Liver (tissue), 9 donors: Measurements from ENCODE around the gene GAL3ST3. TPM values are rescaled to one million over a fixed set of nuclear protein-coding genes. Genes with fewer than 3 reads are reported as not detected.

ENCODE experiments used
- DNase-seq: peaks from one replicate; pipeline ENCODE4 v3.0.0-alpha.2; 2017; ENCODE audit warnings: low spot score
- H3K27ac ChIP-seq, 2 donors: one replicate each; pipeline ENCODE4 v1.7.0; 2013; ENCODE audit warnings: inconsistent platforms in 2 of 2, low read length in 2 of 2, control low read depth in 1 of 2, low read depth in 1 of 2, mild to moderate bottlenecking in 1 of 2
- H3K27me3 ChIP-seq, 4 donors: one replicate each; pipeline versions ENCODE4 v1.6.1 to v1.7.0; 2013; ENCODE audit warnings: low read length in 3 of 4, inconsistent platforms in 1 of 4, mild to moderate bottlenecking in 1 of 4, moderate library complexity in 1 of 4; ENCODE audit not compliant: control insufficient read depth in 4 of 4, insufficient read depth in 4 of 4
- H3K36me3 ChIP-seq, 4 donors: one replicate each; pipeline versions ENCODE4 v1.6.1 to v1.7.0; 2013; ENCODE audit warnings: low read length in 3 of 4, mild to moderate bottlenecking in 3 of 4, low read depth in 1 of 4, moderate library complexity in 1 of 4; ENCODE audit not compliant: control insufficient read depth in 4 of 4, insufficient read depth in 3 of 4
- H3K4me1 ChIP-seq, 4 donors: one replicate each; pipeline versions ENCODE4 v1.6.1 to v1.7.0; 2013; ENCODE audit warnings: low read length in 3 of 4, mild to moderate bottlenecking in 3 of 4, moderate library complexity in 1 of 4; ENCODE audit not compliant: control insufficient read depth in 4 of 4, insufficient read depth in 4 of 4
- H3K4me3 ChIP-seq, 3 donors: one replicate each; pipeline versions ENCODE4 v1.6.1 to v1.7.0; 2013; ENCODE audit warnings: low read length in 3 of 3, control low read depth in 1 of 3, low read depth in 1 of 3, mild to moderate bottlenecking in 1 of 3
- H3K9ac ChIP-seq, 2 donors: one replicate each; pipeline ENCODE4 v1.7.0; 2013; ENCODE audit warnings: low read length in 2 of 2, mild to moderate bottlenecking in 2 of 2, moderate library complexity in 2 of 2, control low read depth in 1 of 2, low read depth in 1 of 2
- H3K9me3 ChIP-seq, 4 donors: one replicate each; pipeline versions ENCODE4 v1.6.1 to v1.7.0; 2013; ENCODE audit warnings: low read length in 3 of 4; ENCODE audit not compliant: control insufficient read depth in 4 of 4
- ATF3 ChIP-seq: IDR thresholded peaks from 2 replicates; pipeline ENCODE4 v1.6.1; 2016; ENCODE audit warnings: antibody characterized with exemption
- CTCF ChIP-seq: fragments of 150-350 bp; IDR thresholded peaks from 2 replicates; pipeline ENCODE4 v1.5.1; 2017; ENCODE audit warnings: improper control_type of control experiment, low read depth, low read length; ENCODE audit not compliant: missing input control
- EGR1 ChIP-seq, 2 donors: IDR thresholded peaks; 2 replicates each; pipeline ENCODE4 v1.6.1; 2016 to 2018; ENCODE audit warnings: antibody characterized with exemption in 2 of 2, low read depth in 2 of 2
- FOXA1 ChIP-seq: IDR thresholded peaks from 2 replicates; pipeline ENCODE4 v1.6.1; 2016; ENCODE audit warnings: antibody characterized with exemption
- FOXA2 ChIP-seq: IDR thresholded peaks from 2 replicates; pipeline ENCODE4 v1.6.1; 2016; ENCODE audit warnings: antibody characterized with exemption
- GABPA ChIP-seq, 2 donors: IDR thresholded peaks in 1 of 2; conservative IDR thresholded peaks in 1 of 2; 2 replicates each; pipeline ENCODE4 v1.6.1; 2016; ENCODE audit warnings: antibody characterized with exemption in 2 of 2, mild to moderate bottlenecking in 1 of 2, moderate library complexity in 1 of 2
- HNF4A ChIP-seq, 2 donors: conservative IDR thresholded peaks; 2 replicates each; pipeline ENCODE4 v1.6.1; 2016; ENCODE audit warnings: antibody characterized with exemption in 2 of 2, mild to moderate bottlenecking in 2 of 2
- HNF4G ChIP-seq: IDR thresholded peaks from 2 replicates; pipeline ENCODE4 v1.6.1; 2016; ENCODE audit warnings: antibody characterized with exemption
- JUND ChIP-seq, 2 donors: IDR thresholded peaks; 2 replicates each; pipeline ENCODE4 v1.6.1; 2016; ENCODE audit warnings: antibody characterized with exemption in 2 of 2
- MAX ChIP-seq: IDR thresholded peaks from 2 replicates; pipeline ENCODE4 v1.6.1; 2016; ENCODE audit warnings: antibody characterized with exemption
- NR2F2 ChIP-seq: IDR thresholded peaks from 2 replicates; pipeline ENCODE4 v1.6.1; 2016; ENCODE audit warnings: antibody characterized with exemption
- RAD21 ChIP-seq, 2 donors: IDR thresholded peaks; 2 replicates each; pipeline ENCODE4 v1.6.1; 2016; ENCODE audit warnings: antibody characterized with exemption in 2 of 2, mild to moderate bottlenecking in 2 of 2
- REST ChIP-seq: IDR thresholded peaks from 2 replicates; pipeline ENCODE4 v1.6.1; 2016; ENCODE audit warnings: antibody characterized with exemption, mild to moderate bottlenecking
- RXRA ChIP-seq, 2 donors: IDR thresholded peaks; 2 replicates each; pipeline ENCODE4 v1.6.1; 2017 to 2018; ENCODE audit warnings: antibody characterized with exemption in 2 of 2, mild to moderate bottlenecking in 1 of 2
- SP1 ChIP-seq: IDR thresholded peaks from 2 replicates; pipeline ENCODE4 v1.6.1; 2018; ENCODE audit warnings: antibody characterized with exemption, mild to moderate bottlenecking
- TAF1 ChIP-seq: conservative IDR thresholded peaks from 2 replicates; pipeline ENCODE4 v1.6.1; 2016; ENCODE audit warnings: antibody characterized with exemption, mild to moderate bottlenecking
- YY1 ChIP-seq: IDR thresholded peaks from 2 replicates; pipeline ENCODE4 v1.6.1; 2016; ENCODE audit warnings: antibody characterized with exemption, mild to moderate bottlenecking
- ZBTB33 ChIP-seq: IDR thresholded peaks from 2 replicates; pipeline ENCODE4 v1.6.1; 2016; ENCODE audit warnings: antibody characterized with exemption
- WGBS: extraction: QIAGEN DNeasy Blood & Tissue Kit; methylation state at CpG from one replicate; pipeline ENCODE4 v1.1.7; 2013; 5-methylcytosine and 5-hydroxymethylcytosine counted together
- polyA plus RNA-seq, 2 donors: library from polyadenylated mRNA; stranded (reverse) in 1 of 2; unstranded in 1 of 2; fragments of 200-250 nt in 1 of 2; fragments of >200 nt in 1 of 2; fragmentation: Nextera tagmentation in 1 of 2; extraction: Ambion mirVana in 1 of 2; gene quantifications; one replicate each; pipeline versions ENCODE4 v1.2.1 to v1.2.3, GENCODE V29; 2013 to 2015
- total RNA-seq, 2 donors: library from RNA; depleted of rRNA; stranded (reverse); fragments of >200 nt; gene quantifications; one replicate each; pipeline ENCODE4 v1.2.3, GENCODE V29; 2014
- donor health status: healthy.
- donor health status: healthy.
- donor health status: healthy.
- donor health status: healthy.
- donor health status: healthy.

Gene GAL3ST3
- total and polyA plus RNA-seq, 4 donors = not detected

GRCh38 chr11:66037327-66037726, 11.6 kb downstream of the GAL3ST3 start:
- 52% methylated on average over 3 of the region's 3 CpGs for WGBS

GRCh38 chr11:66036334-66036710, 12.6 kb downstream of the GAL3ST3 start:
- 88% methylated on average over 5 of the region's 5 CpGs for WGBS
- no peaks in the 10 kb centered on the region for H3K4me1 ChIP-seq
- TF ChIP-seq TAF1 (no peak), EGR1 (IDR thresholded peaks at IDR 0.05; ENCODE audit: low read depth in 2 of 2) (no peak), JUND (IDR thresholded peaks at IDR 0.05) (no peak), RAD21 (IDR thresholded peaks at IDR 0.05) (no peak), FOXA2 (no peak), REST (no peak), NR2F2 (no peak), MAX (no peak), RXRA (IDR thresholded peaks at IDR 0.05) (no peak), SP1 (no peak), YY1 (no peak)
- no peak overlapping the region for H3K4me3 ChIP-seq
- peaks cover 0 to 5% (median 0%) of the 10 kb centered on the region in 4 donors for H3K27me3 ChIP-seq
- H3K36me3 ChIP-seq = no peaks in the 10 kb centered on the region
- H3K27ac ChIP-seq = no peak overlapping the region
- DNase-seq = no peak
- H3K9ac ChIP-seq = no peak overlapping the region
- H3K9me3 ChIP-seq = no peaks in the 10 kb centered on the region

More at GRCh38 chr11:66037327-66037726, 11.6 kb downstream of the GAL3ST3 start:
- DNase-seq = no peak
- no peak overlapping the region for H3K9ac ChIP-seq
- H3K27me3 ChIP-seq = peaks cover 0 to 5% (median 0%) of the 10 kb centered on the region in 4 donors
- no peaks in the 10 kb centered on the region for H3K9me3 ChIP-seq
- no peak overlapping the region for H3K4me3 ChIP-seq
- TF ChIP-seq JUND (IDR thresholded peaks at IDR 0.05) (no peak), HNF4G (no peak)
- H3K27ac ChIP-seq = no peak overlapping the region
- no peaks in the 10 kb centered on the region for H3K36me3 ChIP-seq
- H3K4me1 ChIP-seq = no peaks in the 10 kb centered on the region

GRCh38 chr11:66035653-66036333, 13.2 kb downstream of the GAL3ST3 start:
- H3K4me3 ChIP-seq = no peak overlapping the region
- no peaks in the 10 kb centered on the region for H3K9me3 ChIP-seq
- TF ChIP-seq EGR1 (IDR thresholded peaks at IDR 0.05; ENCODE audit: low read depth in 2 of 2) = no peak
- TF ChIP-seq CTCF = no peak
- TF ChIP-seq MAX = no peak
- TF ChIP-seq YY1 = no peak
- no peak for TF ChIP-seq HNF4G
- TF ChIP-seq RXRA (IDR thresholded peaks at IDR 0.05) = no peak
- no peak for TF ChIP-seq GABPA (IDR thresholded peaks at IDR 0.05 in 1 of 2, conservative IDR thresholded peaks at IDR 0.05 in 1 of 2)
- TF ChIP-seq ATF3 = no peak
- no peak for TF ChIP-seq FOXA2
- no peak for TF ChIP-seq SP1
- TF ChIP-seq TAF1 = no peak
- TF ChIP-seq FOXA1 = no peak
- TF ChIP-seq JUND (IDR thresholded peaks at IDR 0.05) = no peak
- no peak for TF ChIP-seq HNF4A (conservative IDR thresholded peaks at IDR 0.05)
- no peak for TF ChIP-seq NR2F2
- TF ChIP-seq ZBTB33 = no peak
- no peak for DNase-seq
- H3K4me1 ChIP-seq = no peaks in the 10 kb centered on the region
- no peaks in the 10 kb centered on the region for H3K36me3 ChIP-seq
- H3K9ac ChIP-seq = no peak overlapping the region
- WGBS = 80% methylated on average over 9 of the region's 9 CpGs
- peaks cover 0 to 5% (median 0%) of the 10 kb centered on the region in 4 donors for H3K27me3 ChIP-seq
- no peak overlapping the region for H3K27ac ChIP-seq
